Stomach (tissue), 4 donors: Measurements from ENCODE around the gene TAC4.

Experiments used
- EP300 ChIP-seq: sonication (generic); formaldehyde crosslinking; IDR thresholded peaks from one replicate; pipeline ENCODE4 v1.6.1; 2017; ENCODE audit warnings: antibody characterized with exemption
- POLR2A ChIP-seq, 4 donors: fragments of 450-650 bp; IDR thresholded peaks; one replicate each; pipeline ENCODE4 v1.6.1; 2016; ENCODE audit warnings: antibody characterized with exemption in 4 of 4, control low read depth in 2 of 4, mild to moderate bottlenecking in 1 of 4, moderate library complexity in 1 of 4
- POLR2AphosphoS5 ChIP-seq, 3 donors: sonication (generic); formaldehyde crosslinking; IDR thresholded peaks; one replicate each; pipeline ENCODE4 v1.6.1; 2016; ENCODE audit warnings: antibody characterized with exemption in 3 of 3
- TF ChIP-seq, protein P1 (sequence below), 7 experiments: fragments of 450-650 bp in 4 of 7; fragments of 200-600 bp in 3 of 7; sonication (generic) in 3 of 7; IDR thresholded peaks; one replicate each; pipeline ENCODE4 v1.5.1; 2016 to 2019; ENCODE audit warnings: antibody characterized with exemption in 7 of 7, control low read depth in 2 of 7, mild to moderate bottlenecking in 1 of 7

- TF ChIP-seq EP300 (no peak), POLR2A (IDR thresholded peaks at IDR 0.05) (no peak), POLR2AphosphoS5 (IDR thresholded peaks at IDR 0.05) (no peak)
- TF ChIP-seq, protein P1, sequence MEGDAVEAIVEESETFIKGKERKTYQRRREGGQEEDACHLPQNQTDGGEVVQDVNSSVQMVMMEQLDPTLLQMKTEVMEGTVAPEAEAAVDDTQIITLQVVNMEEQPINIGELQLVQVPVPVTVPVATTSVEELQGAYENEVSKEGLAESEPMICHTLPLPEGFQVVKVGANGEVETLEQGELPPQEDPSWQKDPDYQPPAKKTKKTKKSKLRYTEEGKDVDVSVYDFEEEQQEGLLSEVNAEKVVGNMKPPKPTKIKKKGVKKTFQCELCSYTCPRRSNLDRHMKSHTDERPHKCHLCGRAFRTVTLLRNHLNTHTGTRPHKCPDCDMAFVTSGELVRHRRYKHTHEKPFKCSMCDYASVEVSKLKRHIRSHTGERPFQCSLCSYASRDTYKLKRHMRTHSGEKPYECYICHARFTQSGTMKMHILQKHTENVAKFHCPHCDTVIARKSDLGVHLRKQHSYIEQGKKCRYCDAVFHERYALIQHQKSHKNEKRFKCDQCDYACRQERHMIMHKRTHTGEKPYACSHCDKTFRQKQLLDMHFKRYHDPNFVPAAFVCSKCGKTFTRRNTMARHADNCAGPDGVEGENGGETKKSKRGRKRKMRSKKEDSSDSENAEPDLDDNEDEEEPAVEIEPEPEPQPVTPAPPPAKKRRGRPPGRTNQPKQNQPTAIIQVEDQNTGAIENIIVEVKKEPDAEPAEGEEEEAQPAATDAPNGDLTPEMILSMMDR (IDR thresholded peaks at IDR 0.05): no peak
Observed at GRCh38 chr17:49873466-49873865, 25.6 kb upstream of the TAC4 start.
